OCI-LY1 (cell line): ENCODE data around the gene BIN1.

Experiments used
- H2AFZ ChIP-seq: fragments of 200-600 bp; sonication (generic), shearing (Covaris generic); 2 replicates; pipeline ENCODE4 v1.6.0; 2014; ENCODE audit warnings: antibody characterized with exemption, mild to moderate bottlenecking, low read length
- H3F3A ChIP-seq: fragments of 200-600 bp; sonication (generic), shearing (Covaris generic); 2 replicates; pipeline ENCODE4 v1.6.0; 2014; ENCODE audit warnings: mild to moderate bottlenecking, antibody characterized with exemption, low read length, moderate library complexity; ENCODE audit not compliant: insufficient read depth
- H3K27ac ChIP-seq: fragments of 200-600 bp; sonication (generic); 2 replicates; pipeline ENCODE4 v1.5.1; 2014; ENCODE audit warnings: low read length, mixed run types, mild to moderate bottlenecking, low read depth; ENCODE audit not compliant: poor library complexity, severe bottlenecking
- H3K27me3 ChIP-seq: fragments of 200-600 bp; sonication (generic); 2 replicates; pipeline ENCODE4 v1.6.0; 2014; ENCODE audit warnings: antibody characterized with exemption, mild to moderate bottlenecking, low read length, moderate library complexity; ENCODE audit not compliant: insufficient read depth
- H3K36me3 ChIP-seq: fragments of 200-600 bp; sonication (generic); 2 replicates; pipeline ENCODE4 v1.6.1; 2014; ENCODE audit warnings: mild to moderate bottlenecking, antibody characterized with exemption, low read length, moderate library complexity, mixed read lengths; ENCODE audit not compliant: insufficient read depth
- H3K4me1 ChIP-seq: fragments of 200-600 bp; sonication (generic); 2 replicates; pipeline ENCODE4 v1.5.1; 2014; ENCODE audit warnings: mild to moderate bottlenecking, low read length, moderate library complexity; ENCODE audit not compliant: insufficient read depth, severe bottlenecking
- H3K4me2 ChIP-seq: fragments of 200-600 bp; sonication (generic), shearing (Covaris generic); 2 replicates; pipeline ENCODE4 v1.6.1; 2014; ENCODE audit warnings: low read length
- H3K4me3 ChIP-seq: fragments of 200-600 bp; sonication (generic); 2 replicates; pipeline ENCODE4 v1.5.1; 2014; ENCODE audit warnings: low read length, low read depth, mild to moderate bottlenecking, mixed read lengths; ENCODE audit not compliant: poor library complexity, severe bottlenecking
- H3K79me2 ChIP-seq: fragments of 200-600 bp; shearing (Covaris generic); 2 replicates; pipeline ENCODE4 v1.6.1; 2016; ENCODE audit warnings: mixed run types, low read length, mixed read lengths; ENCODE audit not compliant: insufficient read depth
- H3K9ac ChIP-seq: fragments of 200-600 bp; sonication (generic), shearing (Covaris generic); 2 replicates; pipeline ENCODE4 v1.6.1; 2014; ENCODE audit warnings: mild to moderate bottlenecking, low read length, mixed read lengths
- H3K9me2 ChIP-seq: fragments of 200-600 bp; sonication (generic), shearing (Covaris generic); 2 replicates; pipeline ENCODE4 v1.6.1; 2014; ENCODE audit warnings: low read depth, mild to moderate bottlenecking, low read length, mixed read lengths
- H3K9me3 ChIP-seq: fragments of 200-600 bp; shearing (Covaris generic); 2 replicates; pipeline ENCODE4 v1.6.1; 2014; ENCODE audit warnings: low read length, mixed read lengths
- H4K20me1 ChIP-seq: fragments of 200-600 bp; sonication (generic), shearing (Covaris generic); 2 replicates; pipeline ENCODE4 v1.6.0; 2016; ENCODE audit warnings: mild to moderate bottlenecking, low read length; ENCODE audit not compliant: insufficient read depth
- EZH2 ChIP-seq: fragments of 200-600 bp; sonication (generic), shearing (Covaris generic); IDR thresholded peaks from 2 replicates; pipeline ENCODE4 v1.8.0; 2017; ENCODE audit warnings: borderline replicate concordance, mixed run types, mild to moderate bottlenecking, antibody characterized with exemption, low read length, moderate library complexity, mixed read lengths
- TF ChIP-seq, protein P1 (sequence below): fragments of 200-600 bp; sonication (generic), shearing (Covaris generic); IDR thresholded peaks from 2 replicates; pipeline ENCODE4 v1.5.1; 2017; ENCODE audit warnings: mild to moderate bottlenecking, antibody characterized with exemption, low read length, moderate library complexity, mixed read lengths

Gene BIN1

GRCh38 chr2:127023504-127023903 lies 83.5 kb downstream of the BIN1 start:
- Histone ChIP-seq H3K79me2 (no peaks in the 10 kb centered on the region), H3K9me3 (no peaks in the 10 kb centered on the region), H3K4me2 (no peak overlapping the region), H3K9me2 (no peaks in the 10 kb centered on the region), H3K4me3 (no peak overlapping the region), H3K9ac (no peak overlapping the region), H3K4me1 (no peaks in the 10 kb centered on the region), H3K36me3 (no peaks in the 10 kb centered on the region), H3F3A (no peaks in the 10 kb centered on the region), H2AFZ (no peak overlapping the region), H3K27ac (no peak overlapping the region), H4K20me1 (no peaks in the 10 kb centered on the region), H3K27me3 (peaks cover 4% of the 10 kb centered on the region; the same call in 1 of the 2 replicates)
- no peak for TF ChIP-seq EZH2
- TF ChIP-seq, protein P1, sequence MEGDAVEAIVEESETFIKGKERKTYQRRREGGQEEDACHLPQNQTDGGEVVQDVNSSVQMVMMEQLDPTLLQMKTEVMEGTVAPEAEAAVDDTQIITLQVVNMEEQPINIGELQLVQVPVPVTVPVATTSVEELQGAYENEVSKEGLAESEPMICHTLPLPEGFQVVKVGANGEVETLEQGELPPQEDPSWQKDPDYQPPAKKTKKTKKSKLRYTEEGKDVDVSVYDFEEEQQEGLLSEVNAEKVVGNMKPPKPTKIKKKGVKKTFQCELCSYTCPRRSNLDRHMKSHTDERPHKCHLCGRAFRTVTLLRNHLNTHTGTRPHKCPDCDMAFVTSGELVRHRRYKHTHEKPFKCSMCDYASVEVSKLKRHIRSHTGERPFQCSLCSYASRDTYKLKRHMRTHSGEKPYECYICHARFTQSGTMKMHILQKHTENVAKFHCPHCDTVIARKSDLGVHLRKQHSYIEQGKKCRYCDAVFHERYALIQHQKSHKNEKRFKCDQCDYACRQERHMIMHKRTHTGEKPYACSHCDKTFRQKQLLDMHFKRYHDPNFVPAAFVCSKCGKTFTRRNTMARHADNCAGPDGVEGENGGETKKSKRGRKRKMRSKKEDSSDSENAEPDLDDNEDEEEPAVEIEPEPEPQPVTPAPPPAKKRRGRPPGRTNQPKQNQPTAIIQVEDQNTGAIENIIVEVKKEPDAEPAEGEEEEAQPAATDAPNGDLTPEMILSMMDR: no peak

DNA sequence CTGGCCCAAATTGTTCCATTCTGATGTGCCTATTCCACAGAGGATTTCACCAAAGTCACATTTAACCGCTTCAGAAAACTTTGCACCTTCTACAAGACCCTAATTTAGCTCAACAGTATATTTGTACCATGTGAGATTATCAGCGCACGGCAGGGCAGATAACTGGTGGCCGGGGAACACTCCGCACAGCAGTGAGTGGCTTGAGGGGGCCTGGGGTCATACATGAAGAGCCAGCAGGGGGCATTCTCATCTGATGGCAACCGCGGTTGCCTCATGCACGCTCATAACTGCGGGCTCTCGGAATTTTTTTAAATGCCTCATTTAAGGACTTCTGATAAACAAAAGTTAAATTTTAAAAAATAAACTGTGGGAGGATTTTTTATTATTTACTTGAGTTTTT lies 84.1 kb downstream of the BIN1 start:
- Histone ChIP-seq H3K36me3 (no peaks in the 10 kb centered on the region), H2AFZ (no peak overlapping the region), H3K4me3 (no peak overlapping the region), H3K9ac (no peak overlapping the region), H3K27ac (no peak overlapping the region), H3K9me3 (no peaks in the 10 kb centered on the region), H3F3A (no peaks in the 10 kb centered on the region), H3K9me2 (no peaks in the 10 kb centered on the region), H4K20me1 (no peaks in the 10 kb centered on the region), H3K79me2 (no peaks in the 10 kb centered on the region), H3K4me1 (no peaks in the 10 kb centered on the region), H3K27me3 (peaks cover 4% of the 10 kb centered on the region; the same call in 1 of the 2 replicates), H3K4me2 (no peak overlapping the region)
- TF ChIP-seq, protein P1: no peak
- TF ChIP-seq EZH2: no peak

DNA sequence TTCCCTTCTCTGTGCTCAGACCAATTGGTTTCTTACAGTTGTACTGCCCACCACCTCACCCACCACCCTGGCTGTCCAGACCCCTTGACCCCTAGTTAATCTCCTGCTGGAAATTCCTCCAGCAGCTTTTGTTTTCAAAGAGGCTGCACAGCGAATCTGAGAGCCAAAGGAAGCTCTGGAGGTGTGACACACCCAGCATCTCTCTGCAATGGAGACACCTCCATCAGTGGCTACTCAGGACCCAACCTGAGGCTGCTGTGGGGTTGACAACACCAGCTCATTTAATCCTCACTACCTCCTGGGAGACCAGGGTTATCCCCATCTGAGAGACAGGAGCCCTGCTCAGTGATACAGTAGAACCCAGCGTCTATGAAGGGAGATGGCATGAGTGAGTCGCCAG lies 86.4 kb downstream of the BIN1 start:
- H3K4me3 ChIP-seq: no peak overlapping the region
- no peak overlapping the region for H3K9ac ChIP-seq
- no peaks in the 10 kb centered on the region for H4K20me1 ChIP-seq
- no peaks in the 10 kb centered on the region for H3K79me2 ChIP-seq
- H3K9me2 ChIP-seq: no peaks in the 10 kb centered on the region
- H3K36me3 ChIP-seq: no peaks in the 10 kb centered on the region
- no peaks in the 10 kb centered on the region for H3F3A ChIP-seq
- H3K27me3 ChIP-seq: peaks cover 4% of the 10 kb centered on the region; the same call in 1 of the 2 replicates
- no peaks in the 10 kb centered on the region for H3K4me1 ChIP-seq
- TF ChIP-seq, protein P1: no peak
- no peak for TF ChIP-seq EZH2
- no peak overlapping the region for H3K27ac ChIP-seq
- H2AFZ ChIP-seq: no peak overlapping the region
- H3K4me2 ChIP-seq: no peak overlapping the region
- no peaks in the 10 kb centered on the region for H3K9me3 ChIP-seq
